MCF 10A (cell line): ENCODE results near the gene STOM. TPM values are rescaled to one million over a fixed set of nuclear protein-coding genes. Genes with fewer than 3 reads are reported as not detected.
A peak's percentile ranks its signal among the peaks of the same experiment; 100 is the strongest.

Experiments
- BruUV-seq: library from RNA; stranded (reverse); fragments of 400-500 nt; replicated peaks from 2 replicates; lab custom pipeline; 2021; lab: Mats Ljungman, UMichigan
- CTCF ChIA-PET: fragments of 300-600 bp; sonication (Branson Sonifier 250); formaldehyde crosslinking; extraction: SDS; loops from one replicate; lab custom pipeline; 2021; ENCODE audit warnings: antibody characterized with exemption, inconsistent platforms; lab: Yijun Ruan, JAX
- POLR2A ChIA-PET: fragments of 300-600, 350-650 bp; sonication (Branson Sonifier 250); formaldehyde crosslinking; extraction: SDS; loops from one replicate; lab custom pipeline; 2020; ENCODE audit warnings: antibody characterized with exemption, inconsistent platforms; lab: Yijun Ruan, JAX
- DNase-seq: peaks from one replicate; pipeline ENCODE4 v3.0.0-alpha.2; 2018; ENCODE audit not compliant: unreplicated experiment
- H3K27ac Mint-ChIP-seq: one replicate; pipeline ENCODE4 v1.8.0; 2022; ENCODE audit warnings: mild to moderate bottlenecking, low read depth, mixed read lengths; ENCODE audit not compliant: unreplicated experiment
- H3K27me3 Mint-ChIP-seq: one replicate; pipeline ENCODE4 v1.8.0; 2022; ENCODE audit warnings: mixed read lengths; ENCODE audit not compliant: insufficient read depth, unreplicated experiment
- H3K36me3 Mint-ChIP-seq: one replicate; pipeline ENCODE4 v1.8.0; 2022; ENCODE audit warnings: mild to moderate bottlenecking, moderate library complexity, mixed read lengths; ENCODE audit not compliant: insufficient read depth, unreplicated experiment
- H3K4me1 Mint-ChIP-seq: one replicate; pipeline ENCODE4 v1.8.0; 2022; ENCODE audit warnings: mixed read lengths; ENCODE audit not compliant: insufficient read depth, unreplicated experiment
- H3K4me3 Mint-ChIP-seq: one replicate; pipeline ENCODE4 v1.8.0; 2022; ENCODE audit warnings: mild to moderate bottlenecking, moderate library complexity, mixed read lengths; ENCODE audit not compliant: unreplicated experiment
- H3K9me3 Mint-ChIP-seq: one replicate; pipeline ENCODE4 v1.8.0; 2022; ENCODE audit warnings: mixed read lengths; ENCODE audit not compliant: unreplicated experiment
- CTCF ChIP-seq: fragments of 200-600 bp; IDR thresholded peaks from one replicate; pipeline ENCODE4 v1.8.0; 2022; ENCODE audit warnings: antibody characterized with exemption, mild to moderate bottlenecking; ENCODE audit not compliant: unreplicated experiment
- intact Hi-C: fragments of 100-400 bp; cut with micrococcal nuclease; formaldehyde crosslinking; loops from 2 replicates; pipeline ENCODE4 v1.14.1; 2022
- total RNA-seq: library from RNA; stranded (reverse); gene quantifications from 2 replicates; pipeline ENCODE4 v1.2.3, GENCODE V29; 2022

STOM gene
- total RNA-seq, 1 experiment from 2014 or later, result 231 TPM

- no peak for TF ChIP-seq CTCF
- no TSS peak for BruUV-seq
- Mint-ChIP-seq H3K9me3 (no peaks in the 10 kb centered on the region), H3K27me3 (no peaks in the 10 kb centered on the region), H3K4me3 (no peak overlapping the region), H3K4me1 (peaks cover 44% of the 10 kb centered on the region), H3K27ac (peak overlapping the region; percentile 80), H3K36me3 (peaks cover 4% of the 10 kb centered on the region)
- CTCF ChIA-PET, result interaction anchor here (0.5 to 6.2 kb wide), 9 partner anchors 12 to 306 kb away, joined by 3 to 53 read pairs (median 7); partner anchors contain the start of genes GSN and RAB14
- DNase-seq, result peak; percentile 20
- intact Hi-C loops, result no loop called here
- POLR2A ChIA-PET, result interaction anchor here (0.7 to 5.8 kb wide), 7 partner anchors 12 to 83 kb away, joined by 3 to 70 read pairs (median 5); partner anchors contain the start of gene GSN
These were observed 80.2 kb downstream of the STOM start for GRCh38 chr9:121289772-121290370.

GRCh38 chr9:121289026-121289771 lies 80.9 kb downstream of the STOM start:
- no peaks in the 10 kb centered on the region for H3K27me3 Mint-ChIP-seq
- DNase-seq, result no peak
- H3K9me3 Mint-ChIP-seq, result no peaks in the 10 kb centered on the region
- POLR2A ChIA-PET, result interaction anchor here (1.2 to 5.9 kb wide), 8 partner anchors 11 to 84 kb away, joined by 3 to 70 read pairs (median 6); partner anchors contain the start of gene GSN
- CTCF ChIA-PET, result interaction anchor here (0.5 to 6.2 kb wide), 13 partner anchors 11 to 306 kb away, joined by 3 to 53 read pairs (median 6); partner anchors contain the start of genes GSN and RAB14
- no peak for TF ChIP-seq CTCF
- H3K27ac Mint-ChIP-seq, result peak overlapping the region; percentile 80
- H3K36me3 Mint-ChIP-seq, result peaks cover 4% of the 10 kb centered on the region
- peak overlapping the region; percentile 38 for H3K4me3 Mint-ChIP-seq
- peaks cover 49% of the 10 kb centered on the region for H3K4me1 Mint-ChIP-seq
- no TSS peak for BruUV-seq
- intact Hi-C loops, result no loop called here

Other genes starting within 250 kb of the STOM start
- 65.8 and 77.0 TPM in 2 replicates for gene RAB14, start 168.4 kb downstream of the STOM start, total RNA-seq
- 21.9 and 24.9 TPM in 2 replicates for gene GSN, start 102.1 kb downstream of the STOM start, total RNA-seq
- gene GGTA1, start 129.6 kb upstream of the STOM start, total RNA-seq, result not detected in 2 replicates